Activated CD8-positive, alpha-beta memory T cell treated with anti-CD3 and anti-CD28 coated beads, Interleukin-2, amount 50 U/mL, for 24 hours (primary cell): ENCODE measurements around the gene KIAA0825.

Experiments used
- DNase-seq: peaks from one replicate; pipeline ENCODE4 v3.0.0-alpha.2; 2020; ENCODE audit errors: extremely low read depth

KIAA0825 gene

GRCh38 chr5:94312298-94312697 is 306.1 kb downstream of the KIAA0825 start:
- DNase-seq = no peak

DNA sequence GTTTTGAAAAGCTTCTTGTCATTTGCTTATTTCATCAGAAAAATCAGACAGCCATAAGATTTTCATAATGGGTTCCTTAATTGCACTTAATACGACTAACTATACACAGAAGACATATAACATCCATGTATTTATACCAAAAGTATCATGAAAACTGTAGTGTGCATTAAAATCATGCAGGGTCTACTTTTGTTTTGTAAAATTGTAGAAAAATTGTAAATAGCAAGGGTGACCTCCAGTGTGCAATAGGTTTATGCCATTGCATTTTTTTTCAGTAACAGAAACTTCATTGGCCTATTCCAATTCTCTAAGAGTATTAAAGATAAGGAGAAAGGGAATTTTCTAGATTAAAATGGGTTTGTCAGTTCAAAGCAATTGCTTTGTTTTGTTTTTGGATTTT is 307.6 kb downstream of the KIAA0825 start:
- DNase-seq = no peak

DNA sequence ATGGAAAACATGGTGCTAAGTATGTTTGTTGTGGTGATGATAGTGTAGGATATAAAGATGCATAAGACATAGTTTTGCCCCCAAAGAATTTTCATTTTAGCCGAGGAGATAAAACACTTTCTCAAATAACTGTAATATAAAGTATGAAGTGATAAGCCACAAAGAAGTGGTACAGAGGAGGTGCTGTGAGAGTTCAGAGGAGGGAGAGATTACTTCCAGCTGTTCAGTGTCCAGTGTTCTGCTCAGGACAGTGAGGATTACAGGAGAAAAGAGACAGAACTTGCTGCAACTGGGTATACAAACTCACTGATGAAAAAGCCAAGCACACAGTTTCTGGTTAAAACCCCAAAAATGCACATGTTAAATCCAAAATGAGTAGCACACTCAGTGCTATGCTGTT is 309.3 kb downstream of the KIAA0825 start:
- DNase-seq = no peak

- DNase-seq = no peak
These were observed 310.0 kb downstream of the KIAA0825 start for GRCh38 chr5:94308442-94308841.

GRCh38 chr5:94304146-94304545 is 314.3 kb downstream of the KIAA0825 start:
- DNase-seq = no peak

DNA sequence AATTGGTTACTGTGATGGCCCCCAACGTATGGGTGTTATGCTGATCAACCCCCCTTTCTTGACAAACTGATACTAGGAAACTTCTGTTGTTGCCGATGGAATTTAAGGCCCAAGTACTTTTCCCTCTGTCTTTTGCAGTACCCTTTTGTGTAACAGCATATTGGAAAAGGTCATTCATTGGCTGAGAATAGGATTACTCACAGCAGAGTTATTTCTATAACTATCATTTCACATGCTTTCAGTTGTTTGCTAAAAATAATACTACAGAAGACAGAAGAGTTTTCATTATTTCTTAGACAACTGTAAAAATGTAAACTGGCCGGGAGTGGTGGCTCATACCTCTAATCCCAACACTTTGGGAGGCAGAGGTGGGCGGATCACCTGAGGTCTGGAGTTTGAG is 329.5 kb downstream of the KIAA0825 start:
- DNase-seq = no peak

DNA sequence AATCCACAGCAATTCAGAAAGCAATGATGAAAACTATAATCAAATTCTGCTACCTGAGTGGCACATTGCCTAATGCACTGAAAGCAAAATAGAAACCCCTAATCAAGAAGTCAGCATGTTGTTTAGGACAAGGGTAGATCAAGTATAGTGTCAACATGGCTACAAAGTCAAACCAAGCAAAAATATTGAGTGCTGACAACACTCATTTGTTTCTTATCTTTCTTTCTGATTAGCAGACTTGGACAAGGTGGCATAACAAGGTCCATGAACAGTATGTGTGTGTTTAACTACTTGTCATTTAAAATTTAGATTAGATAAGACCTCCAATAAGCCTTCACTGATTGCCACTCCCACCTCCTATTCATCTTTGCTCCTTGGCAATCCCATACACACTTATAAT is 332.4 kb downstream of the KIAA0825 start:
- DNase-seq = no peak

DNA sequence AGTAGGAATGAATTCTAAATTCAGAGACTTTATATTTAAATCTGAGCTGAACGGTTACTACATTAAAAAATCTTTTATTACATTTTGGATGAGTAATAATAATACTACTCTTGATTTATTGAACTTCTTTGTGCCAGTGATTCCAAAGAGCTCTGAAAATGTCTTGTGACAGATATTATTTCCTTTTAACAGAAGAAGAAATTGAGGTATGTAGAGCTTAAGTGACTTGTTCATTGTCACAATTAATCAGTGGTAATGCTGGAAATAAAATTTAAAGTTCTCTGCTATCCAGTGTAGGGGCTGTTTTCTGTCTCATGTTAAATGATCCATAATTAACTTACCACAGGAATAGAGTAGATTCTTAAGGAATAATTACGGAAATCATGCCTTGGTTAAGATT is 335.3 kb downstream of the KIAA0825 start:
- DNase-seq = no peak

- DNase-seq = no peak
These were observed 337.1 kb downstream of the KIAA0825 start for GRCh38 chr5:94281236-94281801.

- DNase-seq = no peak
These were observed 341.7 kb downstream of the KIAA0825 start for GRCh38 chr5:94276751-94277150.

GRCh38 chr5:94276048-94276447 is 342.4 kb downstream of the KIAA0825 start:
- DNase-seq = no peak

- DNase-seq = no peak
These were observed 343.7 kb downstream of the KIAA0825 start for GRCh38 chr5:94274707-94275106.

GRCh38 chr5:94268226-94268625 is 350.2 kb downstream of the KIAA0825 start:
- DNase-seq = no peak

- no peak for DNase-seq
These were observed 351.0 kb downstream of the KIAA0825 start for GRCh38 chr5:94267350-94267899.

- no peak for DNase-seq
These were observed 352.2 kb downstream of the KIAA0825 start for GRCh38 chr5:94266170-94266569.

DNA sequence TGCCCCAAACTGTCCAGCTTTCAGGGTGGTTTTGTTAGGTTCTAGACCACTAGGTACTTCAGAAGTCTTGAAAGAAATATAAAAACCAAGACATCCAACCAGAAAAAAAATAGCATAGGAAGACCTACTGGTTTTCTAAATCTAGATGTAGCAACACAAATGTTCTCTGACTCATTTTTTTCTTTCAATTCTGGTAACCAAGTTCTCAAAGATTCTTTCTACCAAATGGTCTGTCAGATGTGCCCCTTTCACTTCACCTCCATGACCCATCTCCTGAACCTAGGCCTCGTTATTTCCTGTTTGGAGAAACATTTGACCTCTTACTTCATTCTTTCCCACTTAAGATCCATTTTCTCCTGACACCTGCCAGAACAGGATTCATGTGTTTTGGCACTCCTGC is 355.3 kb downstream of the KIAA0825 start:
- DNase-seq = no peak

GRCh38 chr5:94260096-94260495 is 358.3 kb downstream of the KIAA0825 start:
- DNase-seq = no peak

GRCh38 chr5:94254214-94254613 is 364.2 kb downstream of the KIAA0825 start:
- no peak for DNase-seq

DNA sequence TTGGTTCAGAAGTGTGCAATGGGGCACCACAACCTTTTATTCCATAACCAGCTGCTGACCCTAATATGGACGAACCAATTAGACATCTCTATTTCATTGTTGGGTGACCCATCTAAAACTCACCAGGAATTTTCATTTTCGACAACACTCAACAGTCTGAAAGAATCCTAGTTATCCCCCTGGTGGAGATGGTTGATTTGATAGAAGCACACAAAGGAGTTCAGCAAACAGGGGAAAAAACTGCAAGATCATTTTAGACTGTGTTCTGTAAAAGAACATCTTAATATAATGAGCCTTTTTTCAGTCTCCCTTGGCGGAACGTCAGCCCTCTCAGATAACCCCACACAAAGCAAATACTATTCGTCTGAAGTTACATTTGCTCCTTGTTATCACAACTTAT is 367.4 kb downstream of the KIAA0825 start:
- DNase-seq = no peak

DNA sequence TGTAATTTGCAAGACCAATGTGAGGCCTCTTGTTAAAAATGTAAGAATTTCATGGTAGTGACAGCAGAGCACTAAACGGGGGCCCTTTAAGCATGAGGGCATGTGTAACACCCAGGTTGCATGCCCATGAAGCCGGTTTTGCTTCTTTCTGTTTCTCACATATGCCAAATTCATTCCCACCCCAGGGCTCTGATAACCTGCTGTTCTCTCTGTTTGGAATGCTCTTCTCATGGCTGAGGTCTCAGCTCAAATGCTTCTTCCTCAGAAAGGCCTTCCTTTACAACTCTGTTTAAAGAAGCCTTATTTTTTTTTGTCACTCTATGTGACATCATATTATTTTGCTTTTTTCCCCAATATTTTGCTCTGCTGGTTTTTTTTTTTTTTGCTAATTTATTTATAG is 369.0 kb downstream of the KIAA0825 start:
- DNase-seq = no peak

- no peak for DNase-seq
These were observed 370.1 kb downstream of the KIAA0825 start for GRCh38 chr5:94248175-94248875.

DNA sequence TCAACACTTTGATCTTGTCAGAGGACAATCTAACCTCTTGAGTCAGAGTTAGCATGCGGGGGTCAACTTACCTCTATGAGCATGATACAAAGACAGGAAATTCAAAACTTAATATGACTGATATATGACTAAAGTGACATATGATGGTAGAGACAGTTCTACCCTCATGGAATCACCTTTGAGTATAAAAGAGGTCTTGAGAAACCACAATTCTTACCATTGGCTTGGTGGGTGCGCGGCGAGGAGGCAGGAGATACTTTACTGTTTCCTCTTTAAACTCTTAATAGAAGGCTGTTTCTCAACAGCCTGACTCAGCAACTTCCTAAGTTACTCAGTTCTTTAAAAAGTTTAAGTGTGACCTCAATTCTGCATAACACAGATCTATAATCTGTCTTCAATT is 372.8 kb downstream of the KIAA0825 start:
- no peak for DNase-seq

DNA sequence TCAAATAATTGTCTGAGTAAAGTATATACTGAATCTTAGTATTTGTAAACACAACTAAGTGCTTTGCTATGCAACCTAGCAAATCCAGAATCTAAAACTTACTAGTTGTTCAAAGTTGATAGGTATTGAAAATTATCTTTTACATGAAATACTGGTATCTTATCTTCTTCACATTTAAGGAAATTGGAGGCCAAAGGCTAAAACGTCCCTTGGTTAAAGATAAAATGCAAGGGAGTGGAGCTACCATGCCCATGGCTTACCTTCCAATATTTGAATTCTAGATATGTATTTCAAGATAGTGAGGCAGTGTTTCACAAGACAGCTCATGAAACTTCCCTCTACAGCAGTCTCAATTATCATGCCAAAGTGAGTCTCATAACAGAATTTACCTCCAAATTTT is 373.5 kb downstream of the KIAA0825 start:
- no peak for DNase-seq

DNA sequence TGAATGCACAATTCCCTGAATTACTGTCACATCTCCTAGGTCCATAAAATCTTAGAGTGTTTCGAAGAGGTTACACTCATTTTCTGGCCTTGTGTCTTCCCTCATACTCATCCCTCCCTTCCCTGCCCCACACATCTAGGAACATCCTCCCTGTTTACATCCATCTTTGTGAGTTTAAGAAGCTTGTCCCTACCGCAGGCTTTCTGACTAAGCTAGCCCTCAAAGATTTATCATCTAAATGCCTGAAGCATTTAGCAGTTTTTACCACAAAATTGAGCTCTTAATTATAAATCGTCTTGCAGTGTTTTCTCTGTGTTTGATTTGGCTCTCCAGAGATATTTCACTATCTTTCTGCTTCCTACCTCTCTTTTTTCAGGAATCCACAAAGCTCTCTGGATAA is 374.8 kb downstream of the KIAA0825 start:
- DNase-seq = no peak
